GM21717 (cell line): ENCODE results near the gene JMJD1C.
"Not testable (repeated sequence)": the region's sequence is repeated elsewhere in the genome, so short reads cannot be mapped to it uniquely, and the experiment has no call there.

ENCODE experiments used
- ATAC-seq: cut with Tn5 transposase; IDR thresholded peaks from one replicate; pipeline ENCODE4 v1.9.1; 2021; ENCODE audit warnings: mild to moderate bottlenecking, moderate library complexity; ENCODE audit not compliant: unreplicated experiment

JMJD1C gene

DNA sequence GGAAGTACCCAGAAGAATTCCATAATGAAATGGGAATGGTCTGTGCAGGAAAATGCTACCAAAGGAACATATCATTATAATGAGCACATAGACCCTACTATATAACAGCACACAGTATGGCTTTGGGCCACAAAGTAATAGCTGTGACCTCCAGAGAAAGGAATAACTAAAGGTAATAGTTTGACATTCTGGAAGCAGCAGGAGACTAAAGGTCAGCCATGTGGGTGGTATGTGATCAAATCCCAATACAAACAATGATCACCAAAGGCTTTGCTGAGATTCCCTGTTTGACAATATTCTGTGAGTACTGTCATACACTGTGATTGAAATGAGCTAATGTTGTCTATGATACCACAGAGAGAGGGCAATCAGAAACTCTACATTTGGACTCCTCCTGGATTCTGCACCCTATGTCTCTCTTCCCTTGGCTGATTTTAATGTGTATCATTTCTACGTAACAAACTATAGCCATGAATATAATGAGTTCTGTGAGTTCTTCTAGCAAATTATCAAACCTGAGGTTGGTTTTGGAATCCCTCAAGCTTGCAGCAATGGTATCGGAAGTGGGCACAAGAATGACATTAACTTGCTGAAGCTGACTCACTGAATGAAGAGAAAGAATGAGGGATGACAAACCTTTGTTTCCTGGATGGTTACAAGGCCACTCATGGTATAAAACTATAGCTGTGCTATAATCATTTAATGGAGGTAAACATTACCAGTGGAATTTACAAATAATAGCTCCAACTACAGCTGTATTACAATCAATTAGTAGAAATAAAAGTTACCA, 99.6 kb downstream of the JMJD1C start:
- no peak for ATAC-seq

DNA sequence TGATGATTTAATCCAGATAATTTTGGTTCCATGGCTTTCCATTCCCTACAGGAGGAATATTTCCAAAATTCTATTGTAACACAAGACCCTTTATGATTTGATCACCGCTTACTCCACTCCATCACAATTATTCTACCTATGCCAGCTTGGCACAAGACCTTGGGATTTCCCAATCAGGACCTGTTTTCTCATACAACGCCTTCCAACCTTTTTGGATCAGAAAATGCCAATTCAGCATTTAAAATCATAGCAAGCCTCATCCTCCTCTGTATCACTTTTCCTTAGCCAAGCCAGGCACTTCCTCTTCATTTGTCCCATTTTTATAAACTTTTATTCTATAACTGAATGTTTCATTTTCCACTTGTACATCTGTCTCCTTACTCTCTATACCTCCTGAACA, 100.9 kb downstream of the JMJD1C start:
- no peak for ATAC-seq

DNA sequence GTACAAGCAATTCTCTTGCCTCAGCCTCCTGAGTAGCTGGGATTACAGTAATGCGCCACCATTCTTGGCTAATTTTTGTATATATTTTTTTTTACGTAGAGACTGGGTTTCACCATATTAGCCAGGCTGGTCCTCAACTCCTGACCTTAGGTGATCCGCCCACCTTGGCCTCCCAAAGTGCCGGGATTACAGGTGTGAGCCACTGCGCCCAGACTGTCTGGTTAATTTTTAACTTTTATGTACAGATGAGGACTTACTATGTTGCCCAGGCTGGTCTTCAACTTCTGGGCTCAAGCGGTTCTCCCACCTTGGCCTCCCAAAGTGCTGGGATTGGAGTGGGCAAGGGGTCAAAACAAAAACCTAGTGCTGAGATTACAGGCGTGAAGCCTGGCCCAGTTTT, 101.8 kb downstream of the JMJD1C start:
- ATAC-seq = no peak

DNA sequence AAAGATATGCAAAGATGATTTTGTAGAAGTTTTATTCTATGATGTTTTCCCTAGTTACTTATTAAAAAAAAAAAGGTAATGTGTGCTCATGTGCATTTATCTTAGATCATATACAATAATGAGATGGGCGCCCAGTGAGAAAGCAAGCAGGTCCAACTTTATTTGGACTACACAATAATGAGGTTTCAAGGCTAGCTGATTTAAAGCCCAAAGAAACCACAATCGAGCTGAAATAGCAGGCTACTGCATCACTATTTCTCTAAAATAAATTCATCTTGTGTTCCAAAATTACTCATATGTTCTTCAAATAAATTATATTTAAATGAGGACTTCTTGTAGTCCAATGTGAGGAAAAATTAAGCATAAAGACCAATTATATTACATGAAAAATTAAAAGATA, 110.1 kb downstream of the JMJD1C start:
- no peak for ATAC-seq

DNA sequence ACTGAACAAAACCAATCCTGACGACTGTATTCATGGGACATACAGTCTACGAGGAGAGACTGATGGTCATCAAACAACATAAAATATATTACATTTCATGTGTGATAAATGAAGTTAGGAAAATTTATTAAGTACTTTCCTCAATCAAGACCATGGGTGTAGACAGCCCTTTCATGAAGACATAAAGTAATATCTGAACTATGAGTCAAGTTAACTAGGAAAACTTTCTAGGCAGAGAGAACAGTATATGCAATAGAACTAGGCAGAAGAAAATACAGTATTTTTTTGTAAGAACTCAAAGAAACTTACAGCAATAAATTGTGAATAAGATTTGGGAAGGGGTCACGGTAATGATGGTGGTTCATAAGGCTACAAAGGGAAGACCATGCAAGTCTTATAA, 112.8 kb downstream of the JMJD1C start:
- no peak for ATAC-seq

DNA sequence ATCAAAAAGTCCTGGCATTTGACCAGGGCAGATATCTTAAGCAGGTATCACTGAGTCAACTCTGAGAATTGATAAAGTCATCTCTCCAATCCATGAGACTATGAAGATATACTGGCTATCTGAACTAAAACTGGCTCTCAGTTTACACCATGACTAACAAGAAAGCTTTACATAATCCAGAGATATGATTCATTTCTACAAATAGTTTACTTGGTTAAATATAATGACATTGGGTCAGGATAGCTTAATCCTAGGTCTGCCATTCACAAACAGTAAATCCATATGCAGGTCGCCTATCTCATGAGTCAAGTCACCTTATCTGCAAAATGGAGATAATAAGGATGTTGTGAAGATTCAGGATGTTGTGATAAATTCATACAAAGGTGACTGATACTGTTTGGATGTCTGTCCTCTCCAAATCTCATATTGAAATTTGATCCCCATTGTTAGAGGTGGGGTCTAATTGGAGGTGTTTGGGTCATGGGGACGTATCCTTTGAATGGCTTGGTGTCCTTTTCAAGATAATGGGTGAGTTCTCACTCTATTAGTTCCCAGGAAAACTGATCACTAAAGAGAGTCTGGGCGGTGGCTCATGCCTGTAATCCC, 117.4 kb downstream of the JMJD1C start:
- ATAC-seq = no peak

DNA sequence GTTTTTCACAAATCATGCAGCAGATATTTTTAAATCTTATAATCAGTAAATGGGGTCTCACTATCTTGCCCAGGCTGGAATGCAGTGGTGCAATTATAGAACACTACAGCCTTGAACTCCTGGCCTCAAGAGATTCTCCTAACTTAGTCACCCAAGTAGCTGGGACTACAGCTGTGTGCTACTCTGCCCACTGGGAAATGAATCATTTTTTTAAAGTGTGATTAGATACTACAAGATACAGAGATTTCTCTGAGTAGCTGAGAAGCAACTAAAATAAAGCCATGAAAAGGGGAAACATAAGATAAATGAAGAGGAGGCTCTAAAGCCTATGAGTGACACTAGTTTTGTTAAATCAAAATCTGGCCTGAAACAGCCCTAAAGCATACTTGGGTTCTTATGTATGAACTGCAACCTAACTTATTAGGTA, 119.7 kb downstream of the JMJD1C start:
- ATAC-seq = no peak

DNA sequence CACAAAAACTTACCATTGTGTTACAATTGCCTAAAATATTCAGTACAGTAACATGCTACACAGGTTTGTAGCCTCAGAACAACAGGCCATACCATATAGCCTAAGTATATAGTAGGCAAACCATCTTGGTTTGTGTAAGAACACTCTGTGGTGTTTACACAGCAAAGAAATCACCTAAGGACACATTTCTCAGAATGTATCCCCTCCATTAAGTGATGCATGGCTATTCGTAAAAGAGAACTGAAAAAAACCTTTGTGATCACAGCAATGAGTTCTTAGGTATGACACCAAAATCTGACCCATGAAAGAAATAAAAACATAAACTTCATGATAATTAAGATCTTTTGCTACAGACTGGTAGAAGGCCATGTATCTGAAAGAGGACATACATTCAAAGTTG, 121.5 kb downstream of the JMJD1C start:
- ATAC-seq = no peak

DNA sequence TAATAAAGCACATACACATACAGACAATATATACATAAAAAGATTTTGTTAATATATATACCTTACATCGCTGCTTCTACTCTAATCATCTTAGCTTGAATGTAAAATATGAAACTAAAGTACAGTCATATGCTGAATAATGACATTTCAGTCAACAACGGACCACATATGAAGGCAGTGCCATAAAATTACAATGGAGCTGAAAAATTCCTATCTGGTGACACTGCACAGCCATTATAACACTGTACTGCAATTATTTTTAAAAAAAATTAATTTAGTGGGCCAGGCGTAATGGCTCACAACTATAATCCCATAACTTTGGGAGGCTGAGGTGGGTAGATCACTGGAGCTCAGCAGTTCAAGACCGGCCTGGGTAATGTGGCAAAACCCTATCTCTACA, 122.3 kb downstream of the JMJD1C start:
- ATAC-seq = no peak

DNA sequence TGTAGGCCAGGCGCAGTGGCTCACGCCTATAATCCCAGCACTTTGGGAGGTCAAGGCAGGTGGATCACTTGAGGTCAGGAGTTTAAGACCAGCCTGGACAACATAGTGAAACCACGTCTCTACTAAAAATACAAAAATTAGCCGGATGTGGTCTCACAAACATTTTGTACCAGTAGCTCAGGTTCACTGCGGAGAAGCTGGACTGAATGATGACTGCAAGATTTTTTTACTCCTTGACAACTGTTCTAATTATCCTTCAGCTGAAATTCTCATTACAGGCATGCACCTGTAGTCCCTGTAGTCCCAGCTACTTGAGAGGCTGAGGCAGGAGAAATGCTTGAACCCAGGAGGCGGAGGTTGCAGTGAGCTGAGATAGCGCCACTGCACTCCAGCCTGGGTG, 126.1 kb downstream of the JMJD1C start:
- not testable (repeated sequence) for ATAC-seq

DNA sequence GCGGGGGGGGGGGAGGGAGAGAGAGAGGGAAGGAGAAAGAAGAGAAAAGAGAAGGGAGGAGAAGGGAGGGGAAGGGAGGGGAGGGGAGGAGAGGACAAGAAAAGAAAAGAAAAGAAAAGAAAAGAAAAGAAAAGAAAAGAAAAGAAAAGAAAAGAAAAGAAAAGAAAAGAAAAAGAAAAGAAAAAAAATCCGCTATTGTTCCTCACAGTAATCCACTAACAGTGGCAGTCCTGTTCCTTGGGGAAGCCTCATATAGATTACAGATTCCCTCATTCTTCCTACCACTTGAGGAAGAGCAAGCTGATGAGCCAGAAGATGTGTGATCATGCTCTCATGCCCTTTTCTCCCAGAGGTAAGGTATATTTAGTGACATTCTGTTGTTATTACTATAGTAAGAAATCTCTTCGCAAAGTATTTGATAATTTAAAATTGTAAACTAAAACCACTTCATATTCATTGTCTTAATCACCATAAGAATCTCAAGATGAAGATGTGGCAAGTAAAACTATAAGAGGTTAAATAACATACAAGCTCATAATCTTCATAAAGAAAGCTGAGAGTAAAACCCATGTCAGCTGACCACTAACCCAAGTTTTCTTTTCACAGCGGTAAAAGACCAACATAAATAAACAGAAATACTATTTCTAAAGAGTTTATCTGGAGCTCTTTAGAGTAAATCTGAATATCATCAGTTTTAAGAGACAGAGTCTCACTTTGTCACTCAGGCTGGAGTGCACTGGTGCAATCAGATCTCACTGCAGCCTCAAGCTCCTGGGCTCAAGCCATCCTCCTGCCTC, 128.1 kb downstream of the JMJD1C start:
- ATAC-seq = no peak

DNA sequence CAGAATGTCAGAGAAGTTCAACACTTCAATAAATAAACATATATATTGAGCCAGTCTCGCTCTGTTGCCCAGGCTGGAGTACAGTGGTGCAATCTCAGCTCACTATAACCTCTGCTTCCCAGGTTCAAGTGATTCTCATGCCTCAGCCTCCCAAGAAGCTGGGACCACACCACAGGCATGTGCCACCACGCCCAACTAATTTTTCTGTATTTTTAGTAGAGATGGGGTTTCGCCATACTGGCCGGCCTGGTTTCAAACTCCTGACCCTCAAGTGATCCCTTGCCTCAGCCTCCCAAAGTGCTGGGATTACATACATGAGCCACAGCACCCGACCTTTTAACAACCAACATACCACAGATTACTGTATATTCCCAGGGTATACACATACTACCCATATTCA, 134.2 kb downstream of the JMJD1C start:
- no peak for ATAC-seq

DNA sequence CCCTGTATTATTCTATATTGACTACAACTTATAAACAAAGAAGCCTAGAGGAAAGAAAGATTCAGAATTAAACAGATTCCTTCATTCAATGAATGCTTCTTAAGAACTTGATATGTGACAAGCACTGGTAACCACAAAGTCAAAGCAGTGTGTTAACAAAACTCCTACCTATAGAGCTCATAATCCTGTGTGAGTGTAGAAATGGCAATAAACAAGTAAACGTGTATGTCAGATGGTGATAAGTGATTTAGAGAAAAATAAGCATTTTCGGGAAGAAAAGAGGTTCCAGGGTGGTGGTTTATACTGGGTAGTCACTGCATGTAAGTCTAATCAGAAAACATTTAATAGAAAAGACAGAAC, 141.3 kb downstream of the JMJD1C start:
- no peak for ATAC-seq

DNA sequence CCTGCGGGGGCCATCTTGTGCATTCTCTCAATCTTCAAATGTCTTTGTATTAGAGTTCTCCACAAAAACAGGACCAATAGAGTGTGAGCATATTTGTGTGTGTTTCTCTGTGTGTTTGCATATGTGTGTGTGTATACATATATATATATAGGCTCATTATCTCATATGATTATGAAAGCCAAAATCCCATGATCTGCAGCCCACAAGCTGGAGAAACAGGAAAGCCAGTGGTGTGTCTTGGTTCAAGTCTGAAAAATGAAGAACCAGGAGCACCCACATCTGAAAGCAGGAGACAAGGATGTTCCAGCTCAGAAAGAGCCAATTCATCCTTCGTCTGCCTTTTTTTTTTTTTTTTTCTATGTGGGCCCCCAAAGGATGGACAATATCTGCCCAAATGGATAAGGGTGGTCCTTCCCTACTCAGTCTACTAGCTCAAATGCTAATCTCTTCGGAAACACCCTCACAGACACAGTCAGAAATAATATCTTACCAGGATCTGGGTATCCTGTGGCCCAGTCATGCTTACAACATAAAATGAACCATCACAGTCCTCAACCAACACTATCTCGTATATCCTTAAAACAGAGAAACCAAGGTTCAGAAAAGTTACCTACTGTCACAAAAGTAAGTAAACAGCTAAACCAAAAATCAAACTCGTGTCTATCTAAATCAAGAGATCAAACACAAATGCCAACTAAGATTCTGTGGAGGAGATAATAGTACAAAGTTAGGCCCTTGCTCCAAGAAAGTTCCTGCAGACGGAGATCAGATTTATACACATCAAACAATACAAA, 141.9 kb downstream of the JMJD1C start:
- no peak for ATAC-seq

DNA sequence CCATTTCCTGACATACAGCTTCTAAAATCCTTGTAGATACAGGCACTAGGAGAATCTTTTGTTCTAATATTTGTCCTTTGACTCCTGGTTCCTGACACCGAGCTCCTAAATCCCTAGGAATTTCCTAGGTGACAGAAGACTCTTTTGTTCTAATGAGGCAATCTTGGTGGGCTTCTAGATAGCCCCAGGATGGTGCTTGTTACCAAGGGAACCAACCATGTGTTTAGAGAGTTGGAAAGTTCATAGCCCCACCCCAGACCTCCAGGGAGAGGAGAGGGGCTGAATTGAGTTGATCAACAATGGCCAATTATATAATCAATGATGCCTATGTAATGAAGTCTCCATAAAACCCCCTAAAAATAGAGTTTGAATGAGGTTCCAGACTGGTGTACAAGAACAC, 145.1 kb downstream of the JMJD1C start:
- no peak for ATAC-seq

DNA sequence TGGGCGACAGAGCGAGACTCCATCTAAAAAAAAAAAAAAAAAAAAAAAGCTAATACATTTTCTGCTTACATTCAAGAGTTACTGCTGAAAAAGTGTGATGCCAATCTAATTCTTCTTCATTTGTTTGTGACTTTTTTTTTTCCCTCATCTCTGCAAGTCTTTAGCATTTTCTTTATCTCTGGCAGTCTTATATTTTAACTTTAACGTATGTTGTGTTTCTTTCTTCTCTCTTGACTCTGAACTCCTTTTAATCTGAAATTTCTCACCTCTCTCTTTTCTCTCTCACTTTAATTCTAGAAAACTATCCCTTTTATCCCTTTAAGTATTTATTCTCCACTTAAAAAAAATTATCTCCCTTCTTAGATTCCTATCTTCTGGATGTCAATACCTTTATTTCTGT, 146.5 kb downstream of the JMJD1C start:
- ATAC-seq = no peak

DNA sequence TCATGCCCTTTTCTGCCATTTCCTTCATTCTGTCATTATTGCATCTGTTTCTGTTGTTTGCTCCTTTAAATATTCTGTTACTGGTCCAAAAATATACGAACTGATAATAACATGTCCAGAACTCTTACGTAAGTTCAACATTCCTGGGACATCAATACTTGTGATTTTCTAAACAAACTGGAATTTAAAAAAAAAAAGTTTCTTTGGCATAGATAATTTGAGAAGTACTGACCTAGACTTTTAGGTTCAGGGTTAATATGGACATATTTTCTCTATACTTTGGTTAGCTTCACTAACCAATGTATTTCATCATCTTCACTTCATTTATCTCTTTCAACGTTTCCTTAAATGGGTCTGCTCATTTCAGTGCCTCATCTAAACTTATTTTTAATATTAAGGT, 147.3 kb downstream of the JMJD1C start:
- ATAC-seq = no peak

DNA sequence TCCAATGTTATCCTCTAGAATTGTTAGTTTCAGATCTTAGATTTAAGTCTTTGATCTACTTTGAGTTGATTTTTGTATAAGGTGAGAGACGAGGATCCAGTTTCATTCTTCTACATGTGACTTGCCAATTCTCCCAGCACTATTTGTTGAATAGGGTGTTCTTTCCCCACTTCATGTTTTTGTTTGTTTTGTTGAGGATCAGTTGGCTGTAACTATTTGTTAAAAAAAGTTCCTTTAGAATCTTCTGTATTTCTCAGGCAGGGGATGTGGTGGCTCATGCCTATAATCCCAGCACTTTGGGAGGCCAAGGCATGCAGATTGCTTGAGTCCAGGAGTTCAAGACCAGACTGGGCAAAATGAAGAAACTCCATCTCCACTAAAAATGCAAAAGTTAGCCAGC, 151.8 kb downstream of the JMJD1C start:
- ATAC-seq = no peak

DNA sequence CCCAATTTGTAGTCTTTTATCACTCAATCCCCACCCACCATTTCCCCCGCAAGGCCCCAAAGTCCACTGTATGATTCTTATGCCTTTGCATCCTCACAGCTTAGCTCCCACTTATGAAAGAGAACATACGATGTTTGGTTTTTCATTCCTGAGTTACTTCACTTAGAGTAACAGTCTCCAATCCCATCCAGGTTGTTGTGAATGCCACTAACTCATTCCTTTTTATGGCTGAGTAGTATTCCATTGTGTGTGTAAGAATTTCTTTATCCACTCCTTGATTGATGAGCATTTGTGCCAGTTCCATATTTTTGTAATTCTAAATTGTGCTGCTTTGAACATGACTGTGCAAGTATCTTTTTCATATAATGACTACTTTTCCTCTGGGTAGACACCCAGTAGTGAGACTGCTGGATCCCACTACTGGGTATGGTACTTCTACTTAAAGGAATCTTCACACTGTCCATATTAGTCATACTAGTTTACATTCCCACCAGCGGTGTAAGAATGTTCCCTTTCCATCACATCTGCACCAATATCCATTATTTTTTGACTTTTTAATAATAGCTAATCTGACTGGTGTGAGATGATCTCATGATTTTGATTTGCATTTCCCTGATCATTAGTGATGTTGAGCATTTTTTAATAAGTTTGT, 152.6 kb downstream of the JMJD1C start:
- ATAC-seq = no peak

DNA sequence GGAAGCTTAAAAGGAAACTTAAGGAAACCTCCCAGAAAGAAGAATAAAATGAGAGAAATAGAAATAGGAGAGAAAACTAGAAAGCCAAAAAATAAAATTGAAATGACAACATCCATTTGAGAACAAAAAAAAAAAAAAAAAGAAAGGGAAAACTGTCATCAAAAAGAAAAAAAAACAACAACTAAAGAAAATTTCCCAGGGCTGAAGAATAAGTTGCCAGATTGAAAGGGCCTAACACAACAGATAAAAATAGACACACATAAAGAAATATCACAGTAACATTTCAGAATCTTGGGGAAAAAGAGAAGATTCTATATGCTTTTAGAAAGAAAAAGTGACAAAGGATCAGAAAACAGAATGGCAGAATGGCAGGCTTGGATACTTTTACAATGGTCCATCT, 157.1 kb downstream of the JMJD1C start:
- ATAC-seq = no peak

DNA sequence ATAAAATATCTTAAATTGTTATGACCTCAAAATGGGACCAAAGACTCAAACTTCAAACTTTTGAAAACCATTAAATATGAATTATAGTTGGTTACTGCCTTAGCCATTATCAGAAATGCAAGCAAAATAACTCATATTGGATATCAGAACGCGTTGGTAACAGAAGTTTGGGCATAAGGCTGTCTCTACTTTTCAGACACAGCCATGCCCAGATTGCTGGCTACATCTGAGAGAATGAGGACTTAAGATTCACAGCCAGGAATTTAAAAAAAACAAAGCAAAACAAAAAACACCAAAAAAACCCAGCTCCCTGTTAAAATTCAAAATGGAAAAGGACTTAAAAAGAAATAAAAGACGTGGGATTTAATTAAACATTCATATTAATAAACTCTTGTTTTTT, 161.6 kb downstream of the JMJD1C start:
- no peak for ATAC-seq
